Germinal center (tissue), 1 donor: Measurements from ENCODE around the gene AHSA1.

Source experiments
- DNase-seq: peaks from one replicate; pipeline ENCODE4 v3.0.0; 2012; ENCODE audit warnings: mixed read lengths, low spot score

Gene AHSA1

GRCh38 chr14:77509366-77509765 lies 51.5 kb downstream of the AHSA1 start:
- no peak for DNase-seq

GRCh38 chr14:77511486-77512162 lies 53.7 kb downstream of the AHSA1 start:
- DNase-seq = no peak

- no peak for DNase-seq
Measured at GRCh38 chr14:77516126-77516525, 58.2 kb downstream of the AHSA1 start.
